GM12878 (cell line): Measurements from ENCODE around the gene ZNF511. TPM values are rescaled to one million over a fixed set of nuclear protein-coding genes. Genes with fewer than 3 reads are reported as not detected.

Source experiments
- ATAC-seq: fragments of 200-7000 bp; cut with Tn5 transposase; 3 replicates; pipeline ENCODE4 v1.9.1; 2020; ENCODE audit warnings: mild to moderate bottlenecking, moderate library complexity
- BruUV-seq: library from RNA; stranded (reverse); fragments of 400-500 nt; replicated peaks from 2 replicates; lab custom pipeline; 2021; lab: Mats Ljungman, UMichigan
- CTCF ChIA-PET: fragments of 300-600 bp; sonication (Branson Sonifier 250); formaldehyde crosslinking; extraction: SDS; loops from one replicate; lab custom pipeline; 2021; ENCODE audit warnings: inconsistent platforms; lab: Yijun Ruan, JAX
- POLR2A ChIA-PET: fragments of 350-600 bp; formaldehyde crosslinking; extraction: SDS; loops from one replicate; lab custom pipeline; 2021; ENCODE audit warnings: inconsistent platforms; lab: Charles Lee
- RAD21 ChIA-PET: fragments of 300-600 bp; sonication (Branson Sonifier 250); formaldehyde crosslinking; loops from one replicate; lab custom pipeline; 2023; ENCODE audit warnings: antibody characterized with exemption; ENCODE audit not compliant: unreplicated experiment; lab: Charles Lee
- SMC1A ChIA-PET: fragments of 300-600 bp; sonication (Branson Sonifier 250); formaldehyde crosslinking; loops from one replicate; lab custom pipeline; 2023; ENCODE audit not compliant: unreplicated experiment, uncharacterized antibody; lab: Charles Lee
- DNase-seq: peaks from one replicate; pipeline ENCODE4 v3.0.0-alpha.2; 2011; ENCODE audit warnings: low read depth, low spot score
- FAIRE-seq: peaks from 3 replicates; lab custom pipeline; 2011; peaks lifted over from hg19 to GRCh38; lab: Jason Lieb, UNC
- H2AFZ ChIP-seq: 2 replicates; pipeline ENCODE4 v1.6.0; 2011; ENCODE audit warnings: low read depth, low read length, control low read depth; ENCODE audit not compliant: control insufficient read depth
- H3K27ac ChIP-seq: 2 replicates; pipeline ENCODE4 v1.5.1; 2011; ENCODE audit warnings: control low read depth; ENCODE audit not compliant: control insufficient read depth, insufficient read depth
- H3K27me3 ChIP-seq, 2 experiments: replicated peaks in 1 of 2; 2 replicates each; pipeline versions ENCODE4 v1.6.0 to v1.6.1; 2011; ENCODE audit warnings: low read length in 1 of 2; ENCODE audit not compliant: control insufficient read depth in 2 of 2, insufficient read depth in 2 of 2
- H3K36me3 ChIP-seq, 2 experiments: 2 replicates each; pipeline ENCODE4 v1.5.1; 2011; ENCODE audit warnings: low read length in 1 of 2; ENCODE audit not compliant: control insufficient read depth in 2 of 2, insufficient read depth in 2 of 2
- H3K4me1 ChIP-seq: 2 replicates; pipeline ENCODE4 v1.6.1; 2011; ENCODE audit warnings: mild to moderate bottlenecking, low read length, moderate library complexity, mixed read lengths; ENCODE audit not compliant: control insufficient read depth, insufficient read depth
- H3K4me2 ChIP-seq: 2 replicates; pipeline ENCODE4 v1.6.0; 2011; ENCODE audit warnings: control low read depth; ENCODE audit not compliant: control insufficient read depth, insufficient read depth
- H3K4me3 ChIP-seq: fragments of 200-600 bp; sonication (generic); 2 replicates; pipeline ENCODE4 v1.5.1; 2016
- H3K79me2 ChIP-seq: 2 replicates; pipeline ENCODE4 v1.6.0; 2011; ENCODE audit warnings: low read length; ENCODE audit not compliant: control insufficient read depth, insufficient read depth
- H3K9ac ChIP-seq: 2 replicates; pipeline ENCODE4 v1.8.0; 2011; ENCODE audit warnings: low read length, control low read depth, mixed read lengths; ENCODE audit not compliant: control insufficient read depth, insufficient read depth
- H3K9me3 ChIP-seq: replicated peaks from 3 replicates; pipeline ENCODE4 v1.5.1; 2011; ENCODE audit warnings: mild to moderate bottlenecking, low read length; ENCODE audit not compliant: control insufficient read depth, insufficient read depth
- H4K20me1 ChIP-seq: 2 replicates; pipeline ENCODE4 v1.6.0; 2011; ENCODE audit not compliant: control insufficient read depth, insufficient read depth
- BMI1 ChIP-seq: fragments of 450-650 bp; IDR thresholded peaks from 2 replicates; pipeline ENCODE4 v1.6.1; 2016; ENCODE audit warnings: mild to moderate bottlenecking, moderate library complexity, borderline replicate concordance
- CREB1 ChIP-seq: IDR thresholded peaks from 2 replicates; pipeline ENCODE4 v1.6.1; 2012; ENCODE audit warnings: low read depth, mild to moderate bottlenecking, inconsistent platforms
- EGR1 ChIP-seq, 2 experiments: IDR thresholded peaks; 1 replicate in 1 of 2; 2 replicates in 1 of 2; pipeline ENCODE4 v1.6.1; 2011 to 2012; ENCODE audit warnings: low read depth in 2 of 2, low read length in 2 of 2, borderline replicate concordance in 1 of 2, mild to moderate bottlenecking in 1 of 2, moderate library complexity in 1 of 2
- HDAC2 ChIP-seq: fragments of 200-600 bp; sonication (generic); IDR thresholded peaks from 2 replicates; pipeline ENCODE4 v1.6.1; 2017
- JUNB ChIP-seq: IDR thresholded peaks from 2 replicates; pipeline ENCODE4 v1.6.1; 2016; ENCODE audit warnings: antibody characterized with exemption, mild to moderate bottlenecking
- JUND ChIP-seq: IDR thresholded peaks from 2 replicates; pipeline ENCODE4 v1.6.1; 2012; ENCODE audit warnings: low read depth, mild to moderate bottlenecking, low read length, improper control_type of control experiment, moderate library complexity
- KLF5 ChIP-seq: fragments of 450-650 bp; IDR thresholded peaks from 2 replicates; pipeline ENCODE4 v1.6.1; 2014; ENCODE audit warnings: mild to moderate bottlenecking; ENCODE audit not compliant: partially characterized antibody
- MTA2 ChIP-seq: fragments of 450-650 bp; IDR thresholded peaks from 2 replicates; pipeline ENCODE4 v1.6.1; 2016; ENCODE audit warnings: low read depth, mild to moderate bottlenecking, moderate library complexity
- RUNX3 ChIP-seq: IDR thresholded peaks from 2 replicates; pipeline ENCODE4 v1.6.1; 2012; ENCODE audit warnings: low read length, inconsistent platforms
- SP1 ChIP-seq: IDR thresholded peaks from one replicate; pipeline ENCODE4 v1.6.1; 2011; ENCODE audit warnings: low read depth, low read length
- WGBS: methylation state at CpG from one replicate; pipeline ENCODE4 v1.1.6; 2016; ENCODE audit warnings: low lambda C conversion rate; ENCODE audit not compliant: insufficient replicate concordance, insufficient coverage; ENCODE audit errors: missing lambda C conversion rate; 5-methylcytosine and 5-hydroxymethylcytosine counted together
- in situ Hi-C: fragments of 300-500 bp; cut with MboI; formaldehyde crosslinking; loops from 9 replicates; pipeline ENCODE4 v1.14.3; 2018; ENCODE audit warnings: mixed read lengths
- intact Hi-C: fragments of 100-400 bp; cut with micrococcal nuclease; formaldehyde crosslinking; loops from one replicate; pipeline ENCODE4 v1.14.2; 2022; ENCODE audit not compliant: unreplicated experiment
- polyA plus RNA-seq, 11 experiments: library from polyadenylated mRNA; depleted of rRNA in 4 of 11; unstranded in 6 of 11; stranded (reverse) in 5 of 11; fragments of >200 nt; fragmentation: Nextera tagmentation in 4 of 11; fragmentation: Illumina TruSeq in 1 of 11; extraction: Ambion mirVana in 4 of 11; extraction: Trizol in 1 of 11; gene quantifications; 1 replicate in 1 of 11; 2 replicates in 10 of 11; pipeline versions ENCODE4 v1.2.1 to v1.2.3, GENCODE V29; 2011 to 2016; ENCODE audit warnings: inconsistent platforms in 2 of 11, missing spikeins in 2 of 11, low read depth in 1 of 11
- total RNA-seq, 4 experiments: library from RNA; depleted of rRNA in 3 of 4; stranded (reverse); fragments of >200 nt in 3 of 4; fragmentation: Illumina TruSeq in 1 of 4; extraction: Trizol in 1 of 4; gene quantifications; 2 replicates each; pipeline versions ENCODE4 v1.2.1 to v1.2.3, GENCODE V29; 2013 to 2021

Gene ZNF511
- total and polyA plus RNA-seq, 10 of the 15 experiments (the other 5 are each of a cell fraction or from before 2014, with no cell fraction given), result 0.58 to 110 (median 32.0) TPM

DNA sequence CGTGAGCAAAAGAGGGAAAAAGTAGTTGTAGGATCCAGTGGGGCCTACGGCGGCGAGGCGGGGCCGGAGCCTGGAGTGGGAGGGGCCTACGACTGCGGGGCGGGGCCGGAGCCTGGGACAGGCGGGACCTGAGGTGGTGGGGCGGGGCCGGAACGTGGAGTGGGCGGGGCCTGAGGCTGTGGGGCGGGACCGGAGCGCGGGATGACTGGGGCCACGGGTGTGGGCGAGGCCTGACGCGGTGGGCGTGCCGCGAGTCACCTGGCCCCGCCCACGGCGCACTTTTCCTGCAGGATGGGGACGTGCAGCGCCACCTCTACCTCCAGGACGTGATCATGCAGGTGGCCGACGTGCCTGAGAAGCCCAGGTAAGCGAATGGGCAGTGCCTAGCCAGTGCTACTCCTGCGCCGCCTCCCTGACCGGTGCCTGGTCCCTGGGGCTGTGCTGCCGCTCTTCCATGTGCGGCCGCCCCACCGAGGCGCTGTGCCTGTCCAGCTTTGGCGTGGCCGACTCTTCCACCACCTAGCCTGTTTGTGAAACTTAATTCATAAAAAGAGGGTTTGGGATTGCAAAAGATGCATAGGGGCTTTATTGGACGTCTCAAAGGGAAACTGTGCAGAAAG lies 496 bp downstream of the ZNF511 start:
- Histone ChIP-seq H3K9ac (peak overlapping the region; percentile 94), H3K36me3 (peaks cover 0 to 8% of the 10 kb centered on the region in 2 experiments; a peak in 3 of 4 replicates), H3K9me3 (no peaks in the 10 kb centered on the region), H2AFZ (peak overlapping the region; percentile 79), H3K4me1 (peaks cover 19% of the 10 kb centered on the region), H3K27me3 (no peaks in the 10 kb centered on the region), H3K4me2 (peak overlapping the region; percentile 56), H4K20me1 (no peaks in the 10 kb centered on the region; the same call in 1 of the 2 replicates), H3K27ac (peak overlapping the region; percentile 95), H3K79me2 (peaks cover 32% of the 10 kb centered on the region), H3K4me3 (peak overlapping the region; percentile 95)
- 60% methylated on average over 15 of the region's 46 CpGs for WGBS
- ChIA-PET SMC1A (no interaction called here), POLR2A (no interaction called here), CTCF (no interaction called here), RAD21 (no interaction called here)
- no peak for TF ChIP-seq JUNB
- no peak for TF ChIP-seq RUNX3
- no peak for TF ChIP-seq HDAC2
- TF ChIP-seq JUND, result no peak
- TF ChIP-seq BMI1, result no peak
- peak; percentile 14 for TF ChIP-seq KLF5
- no peak for TF ChIP-seq MTA2
- TF ChIP-seq SP1, result peak; percentile 20
- TF ChIP-seq CREB1, result peak; percentile 7; the same call in 1 of the 2 replicates
- peak in 1 of 2 experiments; percentile 22; a peak in 1 of 3 replicates for TF ChIP-seq EGR1 (IDR thresholded peaks at IDR 0.05; ENCODE audit: borderline replicate concordance in 1 of 2, low read depth in 2 of 2, low read length in 2 of 2)
- FAIRE-seq, result peak; percentile 90
- BruUV-seq, result no TSS peak
- DNase-seq, result peak; percentile 39
- peak; percentile 86 for ATAC-seq
- in situ Hi-C loops (loop anchor here (5.0 kb wide), 1 partner anchor 167 kb away; no protein-coding TSS in a partner anchor), intact Hi-C loops (loop anchor here (2.0 to 5.0 kb wide), 2 partner anchors 34 to 83 kb away; partner anchors contain the start of gene MTG1)
